H1 (cell line): Measurements from ENCODE around the gene HINT1. TPM values are rescaled to one million over a fixed set of nuclear protein-coding genes. Genes with fewer than 3 reads are reported as not detected.

Experiments used
- ASH2L ChIP-seq: fragments of 200-600, 300-600 bp; sonication (generic); IDR thresholded peaks from one replicate; pipeline ENCODE4 v1.7.1; 2017; ENCODE audit warnings: low read length
- BACH1 ChIP-seq: IDR thresholded peaks from 2 replicates; pipeline ENCODE4 v1.6.1; 2012; ENCODE audit warnings: low read length, improper control_type of control experiment
- CBX8 ChIP-seq: fragments of 300-800, 300-1000 bp; sonication (generic); IDR thresholded peaks from 2 replicates; pipeline ENCODE4 v1.7.1; 2016; ENCODE audit warnings: low read depth, low read length, borderline replicate concordance
- CTBP2 ChIP-seq: IDR thresholded peaks from 2 replicates; pipeline ENCODE4 v1.7.0; 2011; ENCODE audit warnings: borderline replicate concordance, mild to moderate bottlenecking, moderate library complexity, mixed read lengths, low read length; ENCODE audit not compliant: insufficient read depth, insufficient read length
- MAX ChIP-seq: IDR thresholded peaks from 2 replicates; pipeline ENCODE4 v1.6.1; 2012; ENCODE audit warnings: inconsistent platforms
- RBBP5 ChIP-seq: IDR thresholded peaks from 2 replicates; pipeline ENCODE4 v1.7.1; 2012; ENCODE audit warnings: low read depth, mild to moderate bottlenecking, inconsistent platforms, low read length, moderate library complexity, borderline replicate concordance
- RXRA ChIP-seq: IDR thresholded peaks from 2 replicates; pipeline ENCODE4 v1.6.1; 2011; ENCODE audit warnings: low read depth, mild to moderate bottlenecking, low read length, moderate library complexity; ENCODE audit not compliant: insufficient read depth
- SP2 ChIP-seq: IDR thresholded peaks from 2 replicates; pipeline ENCODE4 v1.6.1; 2012; ENCODE audit warnings: mild to moderate bottlenecking, low read length, inconsistent platforms
- polyA plus RNA-seq, 7 experiments: library from polyadenylated mRNA; depleted of rRNA in 3 of 7; stranded (reverse) in 5 of 7; unstranded in 2 of 7; fragments of >200 nt in 5 of 7; fragments of 200-250 nt in 2 of 7; gene quantifications; 1 replicate in 5 of 7; 2 replicates in 1 of 7; 4 replicates in 1 of 7; pipeline versions ENCODE4 v1.2.1 to v1.2.3, GENCODE V29; 2011 to 2013; ENCODE audit warnings: missing spikeins in 2 of 7, mixed read lengths in 2 of 7
- total RNA-seq: library from RNA; stranded (reverse); fragmentation: NEBNext Ultra II Directional; extraction: Animal tissue kit (Norgen Biotek cat#: 25700); gene quantifications from 2 replicates; pipeline ENCODE4 v1.2.1, GENCODE V29; 2021

HINT1 gene
- total and polyA plus RNA-seq, 2 of the 8 experiments (the other 6 are each of a cell fraction or from before 2014, with no cell fraction given) = 230 to 479 TPM

- TF ChIP-seq RBBP5 (no peak), CBX8 (no peak), CTBP2 (no peak), RXRA (no peak), ASH2L (no peak), SP2 (no peak), BACH1 (no peak), MAX (no peak)
Observed at GRCh38 chr5:131142970-131143617, 22.0 kb downstream of the HINT1 start (continued).
